Upper lobe of left lung (tissue), 6 donors: ENCODE results near the gene TNFRSF18. TPM values are rescaled to one million over a fixed set of nuclear protein-coding genes. Genes with fewer than 3 reads are reported as not detected.

Experiments
- ATAC-seq, 2 donors: fragments of 200-7000 bp; cut with Tn5 transposase; one replicate each; pipeline ENCODE4 v1.9.1; 2022; ENCODE audit warnings: mild to moderate bottlenecking in 2 of 2, moderate library complexity in 2 of 2; ENCODE audit not compliant: low FRiP score in 2 of 2
- DNase-seq, 2 donors: peaks; one replicate each; pipeline ENCODE4 v3.0.0-alpha.2; 2019 to 2020
- H3K27ac ChIP-seq, 4 donors: fragments of 200-600 bp; sonication (generic); one replicate each; pipeline ENCODE4 v1.5.1; 2016 to 2019
- H3K27me3 ChIP-seq, 4 donors: fragments of 200-600 bp; sonication (generic); one replicate each; pipeline ENCODE4 v1.5.1; 2017 to 2019
- H3K36me3 ChIP-seq, 4 donors: fragments of 200-600 bp; sonication (generic); one replicate each; pipeline ENCODE4 v1.5.1; 2016 to 2019
- H3K4me1 ChIP-seq, 4 donors: fragments of 200-600 bp; sonication (generic); one replicate each; pipeline ENCODE4 v1.5.1; 2018 to 2019
- H3K4me3 ChIP-seq, 4 donors: fragments of 200-600 bp; sonication (generic); one replicate each; pipeline ENCODE4 v1.5.1; 2017 to 2019; ENCODE audit warnings: mild to moderate bottlenecking in 2 of 4, moderate library complexity in 1 of 4
- H3K9me3 ChIP-seq, 4 donors: fragments of 200-600 bp; sonication (generic); one replicate each; pipeline ENCODE4 v1.5.1; 2018 to 2019
- EP300 ChIP-seq, 4 donors: sonication (generic); formaldehyde crosslinking; IDR thresholded peaks; one replicate each; pipeline ENCODE4 v1.5.1; 2017; ENCODE audit warnings: antibody characterized with exemption in 4 of 4, control low read depth in 2 of 4
- POLR2A ChIP-seq, 4 donors: fragments of 450-650 bp; IDR thresholded peaks; one replicate each; pipeline ENCODE4 v1.5.1; 2016 to 2017; ENCODE audit warnings: antibody characterized with exemption in 4 of 4, mild to moderate bottlenecking in 2 of 4
- POLR2AphosphoS5 ChIP-seq, 2 donors: sonication (generic); formaldehyde crosslinking; IDR thresholded peaks; one replicate each; pipeline ENCODE4 v1.5.1; 2017; ENCODE audit warnings: antibody characterized with exemption in 2 of 2
- WGBS, 2 donors: methylation state at CpG; one replicate each; pipeline ENCODE4 v1.1.5; 2017 to 2018; 5-methylcytosine and 5-hydroxymethylcytosine counted together
- total RNA-seq, 6 donors: library from RNA; depleted of rRNA in 4 of 6; stranded (reverse); fragments of >200 nt in 4 of 6; gene quantifications; one replicate each; pipeline versions ENCODE4 v1.1.0 to v1.2.1, GENCODE V29; 2016 to 2021
- TF ChIP-seq, protein P1 (sequence below), 6 experiments: fragments of 450-650 bp in 4 of 6; fragments of 200-600 bp in 2 of 6; sonication (generic) in 2 of 6; IDR thresholded peaks; one replicate each; pipeline ENCODE4 v1.5.1; 2016 to 2019; ENCODE audit warnings: antibody characterized with exemption in 6 of 6
- donor health status: DM: no; HTN: no; CAD: no; lungs with moderate emphysema.
- donor health status: DM: no; HTN: yes; CAD: no; lungs with severe emphysema.

The TNFRSF18 gene
- total RNA-seq, 6 donors from 2014 or later = 0.89 to 3.4 (median 2.1) TPM; not detected in 1

DNA sequence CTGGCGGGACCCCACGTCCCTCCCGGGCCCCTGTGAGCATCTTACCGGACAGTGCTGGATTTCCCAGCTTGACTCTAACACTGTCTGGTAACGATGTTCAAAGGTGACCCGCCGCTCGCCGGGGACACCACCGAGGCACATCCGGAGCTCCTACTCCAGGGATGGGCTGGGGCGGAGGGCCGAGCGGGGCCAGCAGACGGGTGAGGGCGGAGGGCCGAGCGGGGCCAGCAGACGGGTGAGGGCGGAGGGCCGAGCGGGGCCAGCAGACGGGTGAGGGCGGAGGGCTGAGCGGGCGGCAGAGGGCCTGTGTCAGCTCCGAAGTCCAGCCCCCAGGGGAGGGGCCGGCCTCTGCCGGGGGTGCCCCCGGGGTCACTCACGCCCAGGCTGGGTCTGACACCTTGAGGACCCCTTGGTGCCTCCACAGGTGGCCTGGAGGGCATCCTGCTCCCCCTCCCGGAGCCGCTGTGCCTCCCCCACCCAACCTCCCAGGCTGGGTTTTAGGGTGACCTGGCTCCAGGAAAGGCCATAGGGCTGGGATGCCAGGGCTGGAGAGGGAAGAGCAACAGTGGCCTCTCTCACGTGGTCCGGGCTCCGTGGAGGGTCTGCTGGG, 38.4 kb downstream of the TNFRSF18 start:
- peaks cover 0 to 8% (median 0%) of the 10 kb centered on the region in 4 donors for H3K27me3 ChIP-seq
- ATAC-seq (no peak), DNase-seq (peak in 1 of 2 donors; percentile 76)
- peaks cover 0 to 3% (median 0%) of the 10 kb centered on the region in 4 donors for H3K36me3 ChIP-seq
- TF ChIP-seq POLR2AphosphoS5 (IDR thresholded peaks at IDR 0.05) (no peak), POLR2A (IDR thresholded peaks at IDR 0.05) (no peak), EP300 (IDR thresholded peaks at IDR 0.05) (no peak)
- TF ChIP-seq, protein P1, sequence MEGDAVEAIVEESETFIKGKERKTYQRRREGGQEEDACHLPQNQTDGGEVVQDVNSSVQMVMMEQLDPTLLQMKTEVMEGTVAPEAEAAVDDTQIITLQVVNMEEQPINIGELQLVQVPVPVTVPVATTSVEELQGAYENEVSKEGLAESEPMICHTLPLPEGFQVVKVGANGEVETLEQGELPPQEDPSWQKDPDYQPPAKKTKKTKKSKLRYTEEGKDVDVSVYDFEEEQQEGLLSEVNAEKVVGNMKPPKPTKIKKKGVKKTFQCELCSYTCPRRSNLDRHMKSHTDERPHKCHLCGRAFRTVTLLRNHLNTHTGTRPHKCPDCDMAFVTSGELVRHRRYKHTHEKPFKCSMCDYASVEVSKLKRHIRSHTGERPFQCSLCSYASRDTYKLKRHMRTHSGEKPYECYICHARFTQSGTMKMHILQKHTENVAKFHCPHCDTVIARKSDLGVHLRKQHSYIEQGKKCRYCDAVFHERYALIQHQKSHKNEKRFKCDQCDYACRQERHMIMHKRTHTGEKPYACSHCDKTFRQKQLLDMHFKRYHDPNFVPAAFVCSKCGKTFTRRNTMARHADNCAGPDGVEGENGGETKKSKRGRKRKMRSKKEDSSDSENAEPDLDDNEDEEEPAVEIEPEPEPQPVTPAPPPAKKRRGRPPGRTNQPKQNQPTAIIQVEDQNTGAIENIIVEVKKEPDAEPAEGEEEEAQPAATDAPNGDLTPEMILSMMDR (IDR thresholded peaks at IDR 0.05) = no peak
- peak overlapping the region in 1 of 4 donors; percentile 18 for H3K27ac ChIP-seq
- H3K4me3 ChIP-seq = peak overlapping the region in 1 of 4 donors; percentile 19
- 76 to 85% methylated on average over 10 to 26 of the region's 36 CpGs for WGBS, 2 donors
- H3K4me1 ChIP-seq = peaks cover 2 to 18% (median 12%) of the 10 kb centered on the region in 4 donors
- no peaks in the 10 kb centered on the region for H3K9me3 ChIP-seq

DNA sequence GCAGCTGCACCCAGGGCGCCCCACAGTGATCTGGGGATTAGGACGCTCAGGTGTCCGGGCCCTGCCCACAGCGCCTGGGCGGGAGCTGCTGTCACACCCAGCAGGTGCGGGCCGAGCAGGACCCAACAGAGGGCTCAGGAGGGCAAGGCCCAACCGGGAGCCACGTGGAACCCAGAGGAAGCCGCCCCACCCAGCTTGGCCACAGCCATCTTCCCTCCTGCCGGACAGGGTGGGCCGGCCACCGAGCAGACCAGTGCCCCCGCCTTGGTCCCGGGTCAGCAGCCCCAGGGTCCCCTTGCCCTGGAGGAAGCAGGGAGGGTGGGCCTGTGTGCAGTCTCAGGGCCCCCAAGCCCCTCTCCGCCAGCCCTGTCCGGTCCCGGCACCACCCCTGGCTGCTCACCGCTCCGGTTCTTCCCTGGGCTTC, 39.0 kb downstream of the TNFRSF18 start:
- no peak for TF ChIP-seq POLR2A (IDR thresholded peaks at IDR 0.05)
- TF ChIP-seq, protein P1 (IDR thresholded peaks at IDR 0.05) = no peak
- 45 to 53% methylated on average over 2 to 13 of the region's 20 CpGs for WGBS, 2 donors
- Histone ChIP-seq H3K9me3 (no peaks in the 10 kb centered on the region), H3K27me3 (peaks cover 0 to 8% (median 0%) of the 10 kb centered on the region in 4 donors), H3K36me3 (peaks cover 0 to 3% (median 0%) of the 10 kb centered on the region in 4 donors), H3K4me1 (peaks cover 2 to 18% (median 12%) of the 10 kb centered on the region in 4 donors), H3K27ac (peak overlapping the region in 1 of 4 donors; percentile 18), H3K4me3 (peak overlapping the region in 1 of 4 donors; percentile 19)
- peak in 1 of 2 donors; percentile 70 for DNase-seq
- ATAC-seq = no peak

DNA sequence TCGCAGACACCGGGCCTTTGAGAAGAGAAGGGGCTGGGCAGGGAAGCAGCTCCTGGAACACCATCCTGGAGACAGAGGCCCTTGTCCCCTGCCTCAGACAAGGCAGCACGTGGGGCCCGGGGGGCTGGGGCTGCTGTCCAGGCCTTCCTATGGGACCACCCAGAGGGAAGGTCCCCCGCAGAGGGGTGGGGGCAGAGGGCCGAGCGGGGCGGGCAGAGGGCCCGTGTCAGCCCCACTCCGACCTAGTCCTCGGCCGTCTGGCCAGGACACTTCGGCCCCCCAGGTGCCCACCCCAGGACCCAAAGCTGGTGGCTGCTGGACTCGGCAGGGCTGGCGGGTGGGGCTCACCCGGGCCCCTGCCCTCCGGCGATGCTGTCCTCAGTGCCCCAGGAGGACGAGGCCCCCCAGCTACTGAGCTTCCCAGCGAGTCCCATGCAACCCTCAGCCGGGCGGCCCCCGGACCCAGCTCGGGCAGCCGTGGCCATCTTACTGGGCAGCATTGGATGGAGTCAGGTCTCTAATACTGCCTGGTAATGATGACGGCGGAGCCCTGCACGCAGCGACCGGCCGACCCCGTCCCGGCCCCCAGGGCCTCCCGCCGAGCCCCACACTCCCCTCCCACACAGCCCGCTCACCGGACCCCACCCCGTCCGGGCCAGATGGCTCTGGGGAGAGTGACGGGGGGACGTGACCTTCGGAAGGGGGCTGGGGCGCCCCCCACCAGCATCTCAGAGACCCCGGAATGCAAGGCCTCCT, 39.6 kb downstream of the TNFRSF18 start:
- H3K36me3 ChIP-seq = peaks cover 0 to 3% (median 0%) of the 10 kb centered on the region in 4 donors
- peaks cover 2 to 18% (median 14%) of the 10 kb centered on the region in 4 donors for H3K4me1 ChIP-seq
- ATAC-seq = no peak
- H3K9me3 ChIP-seq = no peaks in the 10 kb centered on the region
- H3K27me3 ChIP-seq = peaks cover 0 to 8% (median 0%) of the 10 kb centered on the region in 4 donors
- peak in 1 of 2 donors; percentile 82 for DNase-seq
- no peak overlapping the region for H3K27ac ChIP-seq
- WGBS, 2 donors = 85% methylated on average over 12 to 32 of the region's 44 CpGs
- H3K4me3 ChIP-seq = no peak overlapping the region
- no peak for TF ChIP-seq POLR2AphosphoS5 (IDR thresholded peaks at IDR 0.05)
- TF ChIP-seq, protein P1 (IDR thresholded peaks at IDR 0.05) = no peak
- no peak for TF ChIP-seq EP300 (IDR thresholded peaks at IDR 0.05)
- no peak for TF ChIP-seq POLR2A (IDR thresholded peaks at IDR 0.05)

DNA sequence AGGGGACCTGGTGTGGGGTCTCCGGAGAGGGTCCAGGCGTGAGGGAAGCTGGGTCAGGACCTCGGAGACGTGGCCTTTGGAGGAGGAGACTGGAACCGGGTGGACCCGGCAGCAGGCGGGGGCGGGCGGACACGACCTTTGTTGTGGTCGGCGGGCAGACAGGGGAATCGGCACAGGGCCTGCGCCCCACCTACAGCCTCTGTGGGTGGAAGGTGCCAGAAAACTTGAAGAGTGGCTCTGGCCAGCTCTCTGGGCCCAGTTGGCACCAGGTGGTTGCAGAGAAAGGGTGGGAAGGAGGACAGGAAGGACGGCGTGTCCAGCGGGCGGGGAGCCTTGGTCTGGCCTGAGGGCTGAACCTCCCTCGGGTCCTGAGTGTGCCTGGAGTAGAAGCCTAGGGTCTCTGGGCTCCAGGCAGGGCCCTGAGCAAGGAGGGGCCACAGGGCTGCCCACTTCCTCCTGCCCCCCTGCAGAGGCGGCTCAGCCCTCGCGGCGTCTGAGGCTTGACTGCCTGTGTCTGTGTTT, 40.4 kb downstream of the TNFRSF18 start:
- Histone ChIP-seq H3K4me3 (peak overlapping the region in 1 of 4 donors; percentile 58), H3K9me3 (no peaks in the 10 kb centered on the region), H3K4me1 (peaks cover 2 to 18% (median 14%) of the 10 kb centered on the region in 4 donors), H3K27me3 (peaks cover 0 to 8% (median 0%) of the 10 kb centered on the region in 4 donors), H3K27ac (no peak overlapping the region), H3K36me3 (peaks cover 0 to 3% (median 0%) of the 10 kb centered on the region in 4 donors)
- ATAC-seq (no peak), DNase-seq (peak in 1 of 2 donors; percentile 77)
- 66 to 68% methylated on average over 17 to 19 of the region's 23 CpGs for WGBS, 2 donors
- TF ChIP-seq EP300 (IDR thresholded peaks at IDR 0.05) (no peak), POLR2A (IDR thresholded peaks at IDR 0.05) (no peak), POLR2AphosphoS5 (IDR thresholded peaks at IDR 0.05) (no peak)
- TF ChIP-seq, protein P1 (IDR thresholded peaks at IDR 0.05) = no peak
